NCI-H748 treated with DMSO at 0.1 percent for 48 hours (cell line): ENCODE measurements around the gene IZUMO2.
A peak's percentile ranks its signal among the peaks of the same experiment; 100 is the strongest.
"Not testable (repeated sequence)": the region's sequence is repeated elsewhere in the genome, so short reads cannot be mapped to it uniquely, and the experiment has no call there.

Source experiments
- DNase-seq: peaks from one replicate; lab custom pipeline; 2025; lab: John Stamatoyannopoulos, UW

Gene IZUMO2

GRCh38 chr19:50184196-50184595 lies 21.1 kb upstream of the IZUMO2 start:
- DNase-seq: peak; percentile 13

GRCh38 chr19:50181121-50181520 lies 18.0 kb upstream of the IZUMO2 start:
- DNase-seq: no peak

- no peak for DNase-seq
These were observed 15.9 kb upstream of the IZUMO2 start for GRCh38 chr19:50178859-50179537.

GRCh38 chr19:50178320-50178719 lies 15.2 kb upstream of the IZUMO2 start:
- DNase-seq: no peak

- no peak for DNase-seq
These were observed 13.7 kb upstream of the IZUMO2 start for GRCh38 chr19:50176775-50177174.

- no peak for DNase-seq
These were observed 12.8 kb upstream of the IZUMO2 start for GRCh38 chr19:50175924-50176323.

- DNase-seq: no peak
These were observed 11.2 kb upstream of the IZUMO2 start for GRCh38 chr19:50174100-50174793.

GRCh38 chr19:50173127-50173526 lies 10.0 kb upstream of the IZUMO2 start:
- DNase-seq: no peak

GRCh38 chr19:50172726-50173125 lies 9.6 kb upstream of the IZUMO2 start:
- no peak for DNase-seq

- DNase-seq: no peak
These were observed 8.7 kb upstream of the IZUMO2 start for GRCh38 chr19:50171752-50172151.

GRCh38 chr19:50167314-50167721 lies 4.2 kb upstream of the IZUMO2 start:
- DNase-seq: no peak

GRCh38 chr19:50159078-50159477 lies 4.0 kb downstream of the IZUMO2 start:
- no peak for DNase-seq

- DNase-seq: no peak
These were observed 4.5 kb downstream of the IZUMO2 start for GRCh38 chr19:50158577-50158976.

- DNase-seq: no peak
These were observed 7.5 kb downstream of the IZUMO2 start for GRCh38 chr19:50155520-50156109.

GRCh38 chr19:50154529-50154928 lies 8.6 kb downstream of the IZUMO2 start:
- DNase-seq: no peak

- no peak for DNase-seq
These were observed 10.5 kb downstream of the IZUMO2 start for GRCh38 chr19:50152578-50152977.

- DNase-seq: no peak
These were observed 14.6 kb downstream of the IZUMO2 start for GRCh38 chr19:50148528-50148927.

GRCh38 chr19:50147462-50148423 lies 15.3 kb downstream of the IZUMO2 start:
- DNase-seq: peak; percentile 94

GRCh38 chr19:50141921-50142320 lies 21.2 kb downstream of the IZUMO2 start:
- not testable (repeated sequence) for DNase-seq

- DNase-seq: not testable (repeated sequence)
These were observed 22.8 kb downstream of the IZUMO2 start for GRCh38 chr19:50140118-50140845.

GRCh38 chr19:50136603-50137365 lies 26.3 kb downstream of the IZUMO2 start:
- DNase-seq: not testable (repeated sequence)
